ENCODE results near the gene UNC5CL.

- TF ChIP-seq EZH2 (IDR thresholded peaks at IDR 0.05; ENCODE audit: insufficient read depth, poor library complexity, severe bottlenecking), result no peak
- TF ChIP-seq EZH2phosphoT487 (IDR thresholded peaks at IDR 0.05; ENCODE audit: insufficient read depth, low read depth), result no peak
Measured at GRCh38 chr6:40989204-40990169, 49.5 kb downstream of the UNC5CL start.
